CD4-positive, alpha-beta T cell treated with Interleukin-10 for 1 hour (primary cell): ENCODE results near the gene HTRA1.

Experiments used
- DNase-seq: peaks from one replicate; pipeline ENCODE4 v3.0.0-alpha.2; 2020

The HTRA1 gene

GRCh38 chr10:122497241-122497640 is 35.9 kb downstream of the HTRA1 start:
- no peak for DNase-seq

DNA sequence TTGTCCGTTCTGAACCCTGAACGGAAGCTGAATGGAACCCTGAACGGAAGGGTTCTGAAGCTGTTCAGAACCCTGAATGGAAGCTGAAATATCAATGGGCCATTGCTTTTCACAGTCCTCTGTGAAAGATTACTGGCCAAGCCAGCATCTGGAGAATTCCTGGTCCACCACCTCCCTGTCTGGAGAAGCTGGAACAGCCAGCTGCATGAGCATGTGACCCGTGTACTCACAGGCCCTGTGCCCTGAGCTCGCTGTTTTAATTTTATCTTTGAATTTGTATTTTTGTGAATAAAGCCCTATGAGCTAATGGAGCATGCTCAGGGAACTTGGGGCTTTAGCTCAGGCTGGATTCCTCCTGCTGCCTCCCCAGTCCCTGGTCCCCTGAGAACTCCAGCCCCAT is 37.2 kb downstream of the HTRA1 start:
- DNase-seq: no peak

- no peak for DNase-seq
These were observed 37.7 kb downstream of the HTRA1 start for GRCh38 chr10:122499012-122499411.

GRCh38 chr10:122499491-122499941 is 38.2 kb downstream of the HTRA1 start:
- DNase-seq: no peak

- DNase-seq: no peak
These were observed 38.8 kb downstream of the HTRA1 start for GRCh38 chr10:122500194-122500593.

GRCh38 chr10:122500726-122501125 is 39.4 kb downstream of the HTRA1 start:
- no peak for DNase-seq

DNA sequence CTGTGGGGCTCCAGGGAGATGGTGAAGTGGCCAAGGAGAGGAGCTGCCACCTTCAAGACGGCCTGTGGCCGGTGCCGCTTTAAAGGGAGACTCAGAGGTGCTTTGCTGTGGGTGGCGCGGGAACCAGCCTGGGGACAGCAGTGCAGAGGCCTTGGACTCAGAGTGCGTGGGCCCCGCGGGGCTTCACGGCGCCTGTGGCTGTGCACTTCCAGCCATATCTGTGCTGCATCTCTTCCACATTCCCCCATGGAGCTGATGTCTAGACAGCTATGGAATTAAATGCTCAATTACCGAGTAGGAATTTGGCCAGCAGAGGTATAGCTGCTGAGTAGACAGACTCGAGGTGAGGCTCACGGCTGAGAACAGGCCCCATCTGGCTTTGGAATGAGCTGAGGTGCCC is 41.7 kb downstream of the HTRA1 start:
- DNase-seq: no peak

GRCh38 chr10:122503886-122504609 is 42.7 kb downstream of the HTRA1 start:
- DNase-seq: no peak

DNA sequence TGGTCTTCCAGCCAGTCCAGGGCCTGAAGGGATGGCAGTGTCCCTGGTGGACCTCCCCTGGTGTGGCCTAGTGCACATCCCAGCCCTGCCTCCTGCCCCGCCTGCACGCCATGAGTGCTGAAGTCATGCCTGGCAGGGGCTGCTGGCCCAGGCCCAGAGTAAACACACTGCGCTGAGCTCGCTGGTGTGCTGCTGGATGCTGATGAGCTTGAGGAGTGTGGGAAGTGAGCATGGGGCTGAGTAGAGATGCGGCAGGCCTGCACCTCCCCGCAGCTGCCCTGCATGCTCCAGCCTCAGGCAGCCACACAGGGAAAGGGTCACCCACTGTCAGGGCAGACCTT is 43.2 kb downstream of the HTRA1 start:
- no peak for DNase-seq

GRCh38 chr10:122505011-122505410 is 43.7 kb downstream of the HTRA1 start:
- no peak for DNase-seq

DNA sequence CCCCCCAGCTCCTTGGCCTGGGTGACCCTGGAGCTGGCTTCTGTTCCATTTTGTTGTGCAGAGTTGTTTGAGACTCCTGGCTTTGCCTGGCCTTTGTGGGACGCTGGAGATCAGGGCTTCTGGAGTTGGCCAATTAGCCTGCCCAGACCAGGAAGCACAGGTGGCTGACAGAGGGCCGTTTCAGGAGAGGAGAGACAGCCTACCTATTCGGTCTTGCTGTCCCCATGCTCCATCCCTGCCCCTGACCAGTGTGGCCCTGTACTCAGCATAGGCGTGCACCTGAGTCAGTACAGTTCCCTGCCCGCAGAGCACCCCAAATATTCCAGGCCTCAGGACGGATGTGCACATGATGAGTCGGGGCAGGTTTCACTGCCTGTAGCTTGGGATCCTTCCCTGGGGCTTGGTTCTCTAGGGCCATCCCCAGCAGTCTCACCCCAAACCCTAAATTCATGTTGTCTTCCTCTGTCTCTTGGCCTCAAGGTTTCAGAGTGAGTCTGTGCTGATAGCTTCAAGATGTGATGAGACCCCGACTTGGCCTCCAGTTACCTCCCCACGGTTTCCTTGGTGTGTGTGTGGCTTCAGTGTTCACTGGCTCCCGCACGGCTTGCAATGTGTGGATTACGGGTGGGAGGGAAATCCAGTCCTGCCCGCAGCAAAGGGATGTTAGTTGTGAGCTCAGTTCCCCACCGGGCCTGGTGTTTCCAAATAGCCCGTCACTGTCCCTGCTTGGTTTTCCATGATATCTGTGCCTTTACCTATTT is 44.7 kb downstream of the HTRA1 start:
- DNase-seq: no peak

- DNase-seq: no peak
These were observed 46.3 kb downstream of the HTRA1 start for GRCh38 chr10:122507616-122508015.

DNA sequence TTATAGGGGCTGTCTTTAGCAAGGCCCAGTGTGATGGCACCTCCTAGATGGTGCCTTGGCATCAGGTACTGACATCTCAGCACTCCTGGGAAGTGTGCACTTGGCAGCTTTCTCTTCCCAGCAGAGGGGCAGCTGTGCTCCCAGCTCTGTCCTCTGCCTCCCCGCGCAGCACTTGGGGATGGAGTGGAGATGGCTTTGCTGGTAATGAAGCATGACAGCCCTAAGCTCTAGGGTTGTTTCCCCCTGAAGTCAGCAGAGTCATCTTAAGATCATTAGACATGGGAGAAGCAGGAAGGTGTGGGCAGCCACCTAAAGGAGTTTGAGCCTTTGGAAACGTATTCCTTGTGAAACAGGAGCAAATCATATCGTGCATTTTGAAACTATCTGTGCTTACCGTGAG is 46.7 kb downstream of the HTRA1 start:
- DNase-seq: no peak

DNA sequence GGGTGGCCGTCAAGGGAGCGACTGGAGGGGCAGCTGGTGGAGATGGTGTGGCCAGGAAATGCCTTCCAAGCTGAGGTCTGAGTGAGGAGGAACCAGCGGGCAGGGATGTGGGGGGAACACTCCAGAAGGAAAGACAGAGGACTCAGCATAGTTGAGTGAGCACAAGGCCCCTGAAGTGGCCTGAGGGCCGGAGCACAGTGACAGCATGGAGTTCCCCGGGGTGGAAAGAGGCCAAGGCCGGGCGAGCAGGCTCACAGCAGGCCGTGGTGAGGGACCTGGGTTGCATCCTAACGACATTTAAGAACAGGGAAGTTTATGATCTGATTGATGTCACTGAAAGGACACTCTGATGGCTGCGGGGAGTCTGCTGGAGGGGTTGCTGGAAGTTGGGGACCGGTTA is 48.0 kb downstream of the HTRA1 start:
- DNase-seq: no peak

DNA sequence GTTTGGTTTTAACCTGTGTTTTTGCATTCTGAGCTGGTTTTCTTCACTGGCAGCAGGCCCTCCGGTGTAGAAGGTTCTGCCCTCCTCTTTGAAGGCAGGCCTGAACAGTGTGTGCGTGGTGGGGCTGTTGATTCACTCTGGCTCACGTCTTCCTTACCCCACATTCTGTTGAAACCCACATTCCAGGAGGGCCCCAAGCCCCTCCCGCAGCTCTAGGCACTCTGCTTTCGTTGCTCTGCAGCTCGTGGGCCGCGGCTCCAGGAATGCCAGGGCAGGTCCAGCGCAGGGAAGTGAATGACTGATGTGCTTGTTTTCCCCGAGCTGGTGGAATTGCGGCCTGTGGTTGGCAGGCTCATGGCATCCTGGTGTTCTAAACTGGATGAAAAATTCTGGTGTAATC is 49.0 kb downstream of the HTRA1 start:
- no peak for DNase-seq

GRCh38 chr10:122510736-122511135 is 49.4 kb downstream of the HTRA1 start:
- peak; percentile 17 for DNase-seq

- no peak for DNase-seq
These were observed 51.7 kb downstream of the HTRA1 start for GRCh38 chr10:122513053-122513452.

DNA sequence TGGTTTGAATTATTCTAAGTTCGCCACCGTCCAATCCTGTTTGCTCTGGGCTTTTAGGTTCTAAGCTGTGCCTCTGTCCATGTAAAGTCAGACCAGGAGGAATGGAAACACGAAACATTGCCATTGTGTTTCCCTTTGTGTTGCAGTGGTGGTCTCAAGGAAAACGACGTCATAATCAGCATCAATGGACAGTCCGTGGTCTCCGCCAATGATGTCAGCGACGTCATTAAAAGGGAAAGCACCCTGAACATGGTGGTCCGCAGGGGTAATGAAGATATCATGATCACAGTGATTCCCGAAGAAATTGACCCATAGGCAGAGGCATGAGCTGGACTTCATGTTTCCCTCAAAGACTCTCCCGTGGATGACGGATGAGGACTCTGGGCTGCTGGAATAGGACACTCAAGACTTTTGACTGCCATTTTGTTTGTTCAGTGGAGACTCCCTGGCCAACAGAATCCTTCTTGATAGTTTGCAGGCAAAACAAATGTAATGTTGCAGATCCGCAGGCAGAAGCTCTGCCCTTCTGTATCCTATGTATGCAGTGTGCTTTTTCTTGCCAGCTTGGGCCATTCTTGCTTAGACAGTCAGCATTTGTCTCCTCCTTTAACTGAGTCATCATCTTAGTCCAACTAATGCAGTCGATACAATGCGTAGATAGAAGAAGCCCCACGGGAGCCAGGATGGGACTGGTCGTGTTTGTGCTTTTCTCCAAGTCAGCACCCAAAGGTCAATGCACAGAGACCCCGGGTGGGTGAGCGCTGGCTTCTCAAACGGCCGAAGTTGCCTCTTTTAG is 52.9 kb downstream of the HTRA1 start:
- DNase-seq: no peak

DNA sequence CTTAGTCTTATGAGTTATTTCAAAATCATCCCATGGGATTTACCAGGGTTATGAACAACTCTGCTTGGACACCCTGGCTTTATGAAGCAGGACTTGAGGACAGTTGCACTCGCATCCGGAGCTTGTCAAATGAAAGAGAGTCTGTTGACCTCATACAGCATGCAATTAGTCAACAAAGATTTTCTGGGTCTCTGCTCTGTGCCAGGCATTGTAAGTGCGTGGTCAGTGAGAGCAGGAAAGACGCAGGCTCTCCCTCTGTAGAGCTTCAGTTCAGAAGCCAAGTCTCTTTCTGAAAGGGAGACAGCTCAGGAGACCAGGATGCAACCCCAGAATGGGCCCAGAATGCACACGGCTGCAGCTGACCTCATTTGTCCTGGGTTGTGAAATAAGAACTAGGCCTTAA is 53.7 kb downstream of the HTRA1 start:
- DNase-seq: no peak

DNA sequence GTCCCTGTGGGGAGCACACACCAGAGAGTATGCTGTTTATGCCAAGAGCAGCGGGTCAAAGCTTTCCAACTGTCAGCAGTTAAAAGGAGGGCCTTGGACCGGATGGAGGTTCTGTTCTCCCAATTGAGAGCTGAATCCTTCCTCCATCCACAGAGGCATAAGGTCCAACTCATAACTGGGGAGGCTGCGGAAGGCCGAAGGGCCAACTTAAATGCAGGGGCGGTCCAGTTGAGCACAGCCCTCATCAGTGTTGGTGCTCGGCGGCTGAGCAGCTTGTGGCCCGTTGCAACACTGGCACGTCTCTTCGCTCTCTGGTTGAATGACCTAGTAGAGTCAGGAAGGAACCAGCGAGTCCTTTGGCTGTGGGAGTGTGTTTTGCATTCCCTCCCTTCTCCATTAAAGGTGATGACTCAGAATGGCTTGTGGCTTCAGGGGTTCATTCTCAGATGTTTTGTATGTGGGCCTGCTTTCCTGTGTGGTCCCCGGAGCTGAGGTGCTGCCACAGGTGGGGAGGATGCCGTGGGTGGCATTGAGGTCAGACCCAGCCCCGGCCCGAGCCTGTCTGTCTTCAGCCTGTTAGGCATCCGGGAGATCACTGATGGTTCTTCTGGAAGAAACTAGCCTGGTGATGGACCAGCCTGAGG is 54.4 kb downstream of the HTRA1 start:
- peak; percentile 64 for DNase-seq

DNA sequence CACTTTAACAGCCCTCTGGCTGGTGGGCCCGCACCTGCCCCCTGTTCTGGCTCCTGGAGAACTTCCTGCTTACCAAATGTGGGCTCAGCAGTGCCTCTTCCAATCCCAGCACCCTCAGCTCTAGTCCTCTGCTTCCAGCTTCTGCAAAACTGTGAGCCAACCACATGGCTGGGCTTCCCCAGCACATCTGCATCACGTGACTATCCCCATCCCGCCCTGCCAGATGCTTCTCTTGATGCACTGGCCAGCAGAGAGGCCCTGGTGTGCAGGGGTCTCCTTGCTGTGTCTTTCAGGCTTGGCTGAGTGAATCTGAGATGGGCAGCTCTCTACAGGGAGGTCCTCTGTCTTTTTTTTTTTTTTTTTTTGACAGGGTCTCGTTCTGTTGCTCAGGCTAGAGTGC is 55.4 kb downstream of the HTRA1 start:
- no peak for DNase-seq

- no peak for DNase-seq
These were observed 57.8 kb downstream of the HTRA1 start for GRCh38 chr10:122519144-122519543.

DNA sequence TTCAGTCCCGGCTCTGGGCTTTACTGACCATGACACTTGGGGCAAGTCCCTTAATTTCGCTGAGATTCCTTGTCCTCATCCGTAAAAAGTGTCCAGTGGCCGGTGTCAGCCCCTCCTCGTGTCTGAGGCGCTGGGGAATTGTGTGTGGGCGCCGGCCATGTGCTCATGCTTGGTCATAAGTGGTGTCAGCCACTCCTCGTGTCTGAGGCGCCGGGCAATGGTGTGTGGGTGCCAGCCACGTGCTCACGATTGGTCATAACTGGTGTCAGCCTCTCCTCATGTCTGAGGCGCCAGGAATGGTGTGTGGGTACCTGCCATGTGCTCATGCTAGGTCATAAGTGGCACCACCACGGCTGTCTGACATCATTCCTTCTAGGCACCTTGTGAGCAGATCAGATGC is 58.5 kb downstream of the HTRA1 start:
- DNase-seq: no peak
